GM13977 (cell line): ENCODE data around the gene PRAMEF20.
"Not testable (repeated sequence)": the region's sequence is repeated elsewhere in the genome, so short reads cannot be mapped to it uniquely, and the experiment has no call there.

Experiments used
- DNase-seq: peaks from one replicate; pipeline ENCODE4 v3.0.0; 2012; ENCODE audit warnings: low spot score
- in situ Hi-C: fragments of 300-500 bp; cut with MboI; formaldehyde crosslinking; loops from one replicate; pipeline ENCODE4 v1.12.0; 2022; ENCODE audit warnings: low sequenced_read_pairs, low pct_unique_long_range_greater_than_20kb, mixed read lengths, inconsistent platforms; ENCODE audit not compliant: unreplicated experiment
- TF ChIP-seq, protein P1 (sequence below): IDR thresholded peaks from 2 replicates; pipeline ENCODE4 v1.5.1; 2012; ENCODE audit warnings: mild to moderate bottlenecking, control low read depth; ENCODE audit not compliant: insufficient read depth; ENCODE audit errors: extremely low read depth, missing control alignments

The PRAMEF20 gene

DNA sequence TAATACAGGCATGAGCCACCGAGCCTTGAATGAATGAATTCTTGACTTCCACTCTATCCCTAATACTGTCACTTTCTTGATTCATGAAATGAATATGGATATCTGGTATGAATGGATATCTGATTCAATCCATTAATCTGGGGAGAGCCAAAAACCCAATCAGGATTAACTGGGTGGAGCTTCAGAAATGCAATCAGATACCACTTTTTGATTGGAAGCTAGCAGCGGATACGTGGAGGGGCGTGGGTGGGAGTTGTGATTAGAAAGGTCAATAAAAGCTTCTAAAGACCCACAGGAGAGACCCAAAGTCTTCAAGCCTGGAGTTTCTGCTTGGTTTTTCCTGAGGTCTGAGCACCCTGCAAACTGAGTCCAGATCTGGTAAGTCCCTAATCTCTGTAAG lies at the start of gene PRAMEF20:
Gene PRAMEF20 (plus strand): TSS at position 301 of the 400 bp plus-strand sequence. CDS start 5,905 bp downstream, outside the sequence.
- DNase-seq, in situ Hi-C loops: not testable (repeated sequence)

DNA sequence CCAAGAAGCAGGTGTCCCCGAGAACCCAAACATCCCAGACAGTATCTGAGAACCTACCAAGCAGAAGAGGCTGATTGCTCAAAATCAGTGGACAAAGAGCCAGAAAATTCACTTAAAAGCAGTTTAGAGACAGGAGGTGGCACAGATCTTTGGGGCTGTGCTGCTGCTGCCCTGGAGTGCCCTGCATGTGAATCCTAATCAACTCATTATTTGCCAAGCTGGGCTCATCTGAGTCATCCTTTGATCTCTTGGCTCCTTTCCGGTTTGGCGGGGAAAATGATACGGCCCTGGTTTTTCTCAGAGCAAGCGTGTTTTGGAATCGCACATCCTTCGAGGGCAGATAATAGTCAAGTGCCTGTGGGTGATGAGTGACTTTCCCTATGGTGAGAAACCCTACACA lies 47.9 kb upstream of the PRAMEF20 start:
- DNase-seq, in situ Hi-C loops: not testable (repeated sequence)

DNA sequence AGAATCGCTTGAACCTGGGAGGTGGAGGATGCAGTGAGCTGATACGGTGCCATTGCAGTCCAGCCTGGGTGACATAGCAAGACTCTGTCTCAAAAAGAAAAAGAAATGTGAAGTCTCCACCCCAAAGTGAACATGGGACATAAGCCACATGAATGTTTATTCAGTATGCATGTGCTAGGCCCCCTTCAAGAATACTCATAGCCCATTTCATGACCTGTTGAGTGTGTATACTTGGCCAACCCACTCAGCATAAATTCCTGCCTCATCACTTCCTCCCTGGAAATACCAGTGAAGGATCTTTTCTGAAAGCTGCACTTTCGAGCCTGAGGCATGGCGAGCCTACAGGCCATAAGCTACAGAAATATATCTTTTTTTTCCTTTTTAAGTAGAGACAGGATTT lies 45.3 kb upstream of the PRAMEF20 start:
- DNase-seq, in situ Hi-C loops: not testable (repeated sequence)

DNA sequence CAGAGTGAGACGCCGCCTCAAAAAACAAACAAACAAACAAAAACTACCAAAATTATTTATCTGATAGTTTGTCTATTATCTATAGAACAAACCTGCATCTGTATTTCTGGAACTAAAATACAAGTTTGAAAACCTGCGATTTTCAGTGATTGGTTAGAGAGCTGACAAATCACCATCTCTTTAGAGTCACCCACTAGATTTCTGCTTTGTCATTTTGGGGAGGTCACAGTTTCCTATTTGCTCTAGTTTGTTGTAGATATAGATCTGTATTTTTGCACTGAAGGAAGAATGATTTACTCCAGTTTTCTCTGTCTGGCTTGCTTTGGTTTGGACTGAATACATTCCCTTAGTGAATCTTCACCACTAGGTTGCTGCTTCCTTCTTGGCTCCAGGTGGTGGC lies 43.7 kb upstream of the PRAMEF20 start:
- in situ Hi-C loops, DNase-seq: not testable (repeated sequence)

DNA sequence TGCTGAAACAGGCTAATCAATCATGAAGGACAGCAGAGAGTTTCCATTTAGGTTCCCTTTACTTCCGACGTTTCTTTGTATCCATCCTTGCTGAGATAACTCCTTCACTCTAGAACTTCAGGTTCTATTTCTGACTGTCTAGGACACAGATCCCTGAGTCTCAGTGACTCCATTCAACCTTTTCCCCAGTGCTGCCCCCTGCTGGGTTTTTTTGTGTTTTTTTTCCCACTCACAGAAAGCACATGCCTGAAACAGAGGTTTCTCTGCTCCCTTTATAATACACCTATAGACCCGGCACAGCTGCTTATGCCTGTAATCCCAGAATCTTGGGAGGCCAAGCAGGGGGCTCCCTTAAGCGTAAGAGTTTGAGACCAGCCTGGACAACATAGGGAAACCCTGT lies 41.7 kb upstream of the PRAMEF20 start:
- in situ Hi-C loops, DNase-seq: not testable (repeated sequence)
- TF ChIP-seq, protein P1, sequence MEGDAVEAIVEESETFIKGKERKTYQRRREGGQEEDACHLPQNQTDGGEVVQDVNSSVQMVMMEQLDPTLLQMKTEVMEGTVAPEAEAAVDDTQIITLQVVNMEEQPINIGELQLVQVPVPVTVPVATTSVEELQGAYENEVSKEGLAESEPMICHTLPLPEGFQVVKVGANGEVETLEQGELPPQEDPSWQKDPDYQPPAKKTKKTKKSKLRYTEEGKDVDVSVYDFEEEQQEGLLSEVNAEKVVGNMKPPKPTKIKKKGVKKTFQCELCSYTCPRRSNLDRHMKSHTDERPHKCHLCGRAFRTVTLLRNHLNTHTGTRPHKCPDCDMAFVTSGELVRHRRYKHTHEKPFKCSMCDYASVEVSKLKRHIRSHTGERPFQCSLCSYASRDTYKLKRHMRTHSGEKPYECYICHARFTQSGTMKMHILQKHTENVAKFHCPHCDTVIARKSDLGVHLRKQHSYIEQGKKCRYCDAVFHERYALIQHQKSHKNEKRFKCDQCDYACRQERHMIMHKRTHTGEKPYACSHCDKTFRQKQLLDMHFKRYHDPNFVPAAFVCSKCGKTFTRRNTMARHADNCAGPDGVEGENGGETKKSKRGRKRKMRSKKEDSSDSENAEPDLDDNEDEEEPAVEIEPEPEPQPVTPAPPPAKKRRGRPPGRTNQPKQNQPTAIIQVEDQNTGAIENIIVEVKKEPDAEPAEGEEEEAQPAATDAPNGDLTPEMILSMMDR: peak; percentile 19

DNA sequence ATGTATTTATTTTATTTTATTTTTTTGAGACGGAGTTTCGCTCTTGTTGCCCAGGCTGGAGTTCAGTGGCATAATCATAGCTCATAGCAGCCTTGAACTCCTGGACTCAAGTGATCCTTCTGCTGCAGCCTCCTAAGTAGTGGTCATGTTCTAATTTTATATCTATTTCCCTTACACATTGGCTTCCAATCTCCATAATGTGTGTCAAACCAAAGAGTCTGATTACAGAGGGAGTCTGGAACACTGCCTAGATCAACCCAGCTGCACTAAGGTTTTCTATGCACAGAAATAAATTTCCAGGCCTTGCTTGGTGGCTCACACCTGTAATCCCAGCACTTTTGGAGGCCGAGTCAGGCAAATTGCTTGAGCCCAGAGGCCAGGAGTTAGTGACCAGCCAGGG lies 31.3 kb upstream of the PRAMEF20 start:
- in situ Hi-C loops, DNase-seq: not testable (repeated sequence)

DNA sequence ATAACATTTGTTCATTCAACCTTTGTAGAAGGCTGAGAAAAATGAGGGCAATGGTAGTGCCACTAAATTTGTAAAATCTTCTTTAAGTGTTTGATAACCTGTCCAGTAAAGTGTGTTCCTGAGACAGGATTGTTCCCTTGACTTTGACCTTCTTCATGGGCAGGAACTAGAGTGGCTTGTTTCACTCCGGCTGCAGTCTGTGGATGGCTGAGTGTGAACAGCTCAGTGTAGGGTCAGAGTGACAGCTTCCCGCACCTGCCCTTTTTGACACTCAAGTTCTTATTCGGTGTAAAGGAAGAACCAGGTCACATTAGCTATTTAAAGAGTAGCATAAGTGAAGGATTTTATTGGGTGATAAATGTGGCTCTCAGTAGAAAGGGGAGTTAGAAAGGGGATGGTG lies 29.9 kb upstream of the PRAMEF20 start:
- in situ Hi-C loops, DNase-seq: not testable (repeated sequence)

DNA sequence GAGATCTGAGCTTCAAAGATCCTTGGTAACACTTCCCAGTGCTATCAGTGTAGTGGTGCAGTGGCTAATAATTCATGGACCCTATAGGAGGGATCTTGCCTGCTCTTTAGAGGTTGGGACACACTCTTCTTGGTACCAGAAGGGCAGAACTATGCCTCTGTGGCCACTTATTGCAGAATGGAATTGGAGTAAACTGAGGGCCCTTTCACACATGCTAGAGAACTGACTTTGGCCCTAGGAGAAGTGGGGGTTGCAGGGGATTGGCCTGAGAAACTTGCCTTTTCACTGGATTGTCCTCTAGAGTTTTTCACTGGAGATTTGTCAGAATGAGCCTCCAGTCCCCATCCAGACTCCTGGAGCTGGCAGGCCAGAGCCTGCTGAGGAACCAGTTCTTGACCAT lies 20.9 kb upstream of the PRAMEF20 start, which contains the start of gene PRAMEF17:
Gene PRAMEF17 (plus strand): TSS at position 301 of the 400 bp plus-strand sequence. CDS start 26 bp downstream, at position 327.
- DNase-seq, in situ Hi-C loops: not testable (repeated sequence)

DNA sequence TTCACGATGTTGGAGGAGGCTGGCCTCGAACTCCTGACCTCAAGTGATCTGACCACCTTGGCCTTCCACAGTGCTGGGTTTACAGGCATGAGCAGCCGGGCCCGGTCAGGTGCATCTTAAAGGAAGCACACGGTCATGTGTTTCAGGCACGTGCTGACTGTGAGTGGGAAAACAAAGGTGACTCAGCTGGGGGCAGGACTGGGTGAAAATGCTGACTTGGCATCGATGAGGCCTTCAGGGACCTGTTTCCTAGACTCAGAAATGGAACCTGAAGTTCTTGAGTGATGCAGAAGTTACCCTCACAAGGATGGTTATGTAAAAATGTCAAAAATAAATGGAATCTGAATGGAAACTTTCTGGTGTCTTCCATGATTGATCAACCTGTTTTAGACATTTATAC lies 17.2 kb upstream of the PRAMEF20 start:
- DNase-seq, in situ Hi-C loops: not testable (repeated sequence)

DNA sequence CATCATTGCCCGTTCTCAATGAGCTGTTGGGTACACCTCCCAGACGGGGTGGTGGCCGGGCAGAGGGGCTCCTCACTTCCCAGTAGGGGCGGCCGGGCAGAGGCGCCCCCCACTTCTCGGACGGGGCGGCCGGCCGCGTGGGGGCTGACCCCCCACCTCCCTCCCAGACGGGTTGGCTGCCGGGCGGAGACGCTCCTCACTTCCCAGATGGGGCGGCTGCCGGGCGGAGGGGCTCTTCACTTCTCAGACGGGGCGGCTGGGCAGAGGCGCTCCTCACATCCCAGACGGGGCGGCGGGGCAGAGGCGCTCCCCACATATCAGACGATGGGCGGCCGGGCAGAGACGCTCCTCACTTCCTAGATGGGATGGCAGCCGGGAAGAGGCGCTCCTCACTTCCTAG lies 15.5 kb upstream of the PRAMEF20 start:
- in situ Hi-C loops: not testable (repeated sequence)

DNA sequence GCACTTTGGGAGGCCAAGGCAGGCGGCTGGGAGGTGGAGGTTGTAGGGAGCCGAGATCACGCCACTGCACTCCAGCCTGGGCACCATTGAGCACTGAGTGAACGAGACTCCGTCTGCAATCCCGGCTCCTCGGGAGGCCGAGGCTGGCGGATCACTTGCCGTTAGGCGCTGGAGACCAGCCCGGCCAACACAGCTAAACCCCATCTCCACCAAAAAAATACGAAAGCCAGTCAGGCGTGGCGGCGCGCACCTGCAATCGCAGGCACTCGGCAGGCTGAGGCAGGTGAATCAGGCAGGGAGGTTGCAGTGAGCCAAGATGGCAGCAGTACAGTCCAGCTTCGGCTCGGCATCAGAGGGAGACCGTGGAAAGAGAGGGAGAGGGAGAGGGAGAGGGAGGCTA lies 14.9 kb upstream of the PRAMEF20 start:
- in situ Hi-C loops, DNase-seq: not testable (repeated sequence)

More for the DNA sequence above, 15.5 kb upstream of the PRAMEF20 start:
- DNase-seq: not testable (repeated sequence)

DNA sequence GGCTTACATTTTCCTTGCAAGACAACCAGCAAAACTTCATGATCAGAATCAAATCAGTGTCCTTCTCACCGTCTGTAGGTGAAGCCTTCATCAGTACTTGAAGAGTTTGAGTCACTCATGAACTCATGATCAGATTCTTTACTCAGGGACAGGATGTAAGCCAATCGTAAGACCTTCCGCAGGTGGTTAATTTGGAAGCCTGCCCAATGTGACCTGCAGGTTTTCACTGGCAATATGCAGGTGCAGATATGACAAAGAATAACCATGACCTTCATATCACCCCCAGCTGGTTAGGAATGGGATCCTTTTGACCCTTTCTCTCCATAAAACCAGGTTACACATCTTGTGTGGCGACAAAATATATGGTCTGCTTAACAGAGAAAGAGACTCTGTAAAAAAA lies 2.4 kb upstream of the PRAMEF20 start:
- TF ChIP-seq, protein P1: no peak
- no peak for DNase-seq
- in situ Hi-C loops: no loop called here
